NCI-H1436 treated with DMSO at 0.1 percent for 48 hours (cell line): ENCODE results near the gene ENAH.
"Not testable (repeated sequence)": the region's sequence is repeated elsewhere in the genome, so short reads cannot be mapped to it uniquely, and the experiment has no call there.

Source experiments
- DNase-seq: peaks from one replicate; lab custom pipeline; 2025; lab: John Stamatoyannopoulos, UW

The ENAH gene

GRCh38 chr1:225652729-225653462, at the start of gene ENAH:
Gene ENAH, minus strand, starts transcription at chr1:225653123. Its CDS starts 433 bp downstream, at chr1:225652690.
- peak; percentile 56 for DNase-seq

- DNase-seq = no peak
Observed at GRCh38 chr1:225700889-225701465, 48.1 kb upstream of the ENAH start.

GRCh38 chr1:225700164-225700821, 47.4 kb upstream of the ENAH start:
- DNase-seq = no peak

- no peak for DNase-seq
Observed at GRCh38 chr1:225699336-225699735, 46.4 kb upstream of the ENAH start.

GRCh38 chr1:225698194-225698593, 45.3 kb upstream of the ENAH start:
- DNase-seq = not testable (repeated sequence)

- DNase-seq = no peak
Observed at GRCh38 chr1:225697428-225697827, 44.5 kb upstream of the ENAH start.

- no peak for DNase-seq
Observed at GRCh38 chr1:225695578-225696337, 42.8 kb upstream of the ENAH start.

- DNase-seq = no peak
Observed at GRCh38 chr1:225694151-225694603, 41.3 kb upstream of the ENAH start.

GRCh38 chr1:225693697-225694096, 40.8 kb upstream of the ENAH start:
- not testable (repeated sequence) for DNase-seq

- no peak for DNase-seq
Observed at GRCh38 chr1:225693085-225693696, 40.3 kb upstream of the ENAH start.

GRCh38 chr1:225692517-225692879, 39.6 kb upstream of the ENAH start:
- DNase-seq = no peak

- DNase-seq = no peak
Observed at GRCh38 chr1:225691861-225692516, 39.1 kb upstream of the ENAH start.

GRCh38 chr1:225691377-225691776, 38.5 kb upstream of the ENAH start:
- DNase-seq = no peak

- DNase-seq = no peak
Observed at GRCh38 chr1:225689882-225690459, 37.0 kb upstream of the ENAH start.

- DNase-seq = no peak
Observed at GRCh38 chr1:225688345-225688744, 35.4 kb upstream of the ENAH start.

- no peak for DNase-seq
Observed at GRCh38 chr1:225685476-225686176, 32.7 kb upstream of the ENAH start.

GRCh38 chr1:225684741-225685140, 31.8 kb upstream of the ENAH start:
- DNase-seq = no peak

GRCh38 chr1:225681231-225681630, 28.3 kb upstream of the ENAH start:
- DNase-seq = no peak

GRCh38 chr1:225678545-225678944, 25.6 kb upstream of the ENAH start:
- DNase-seq = no peak

GRCh38 chr1:225677350-225678124, 24.6 kb upstream of the ENAH start:
- DNase-seq = no peak
